Activated CD4-positive, alpha-beta T cell treated with anti-CD3 and anti-CD28 coated beads for 1 hour (primary cell): ENCODE measurements around the gene TMEM263.
"Not testable (repeated sequence)": the region's sequence is repeated elsewhere in the genome, so short reads cannot be mapped to it uniquely, and the experiment has no call there.

Experiments used
- DNase-seq: peaks from one replicate; pipeline ENCODE4 v3.0.0-alpha.2; 2020

Gene TMEM263

GRCh38 chr12:106986625-106987389 lies 31.1 kb downstream of the TMEM263 start, which contains the start of gene MTERF2:
TSS of gene MTERF2 (minus strand) at chr12:106987146. CDS start at chr12:106978714, 8,432 bp downstream.
- DNase-seq, result peak; percentile 64

- no peak for DNase-seq
These were observed 32.1 kb downstream of the TMEM263 start for GRCh38 chr12:106987846-106988245.

GRCh38 chr12:106994579-106995220 lies 39.0 kb downstream of the TMEM263 start:
- DNase-seq, result no peak

- DNase-seq, result not testable (repeated sequence)
These were observed 40.4 kb downstream of the TMEM263 start for GRCh38 chr12:106996102-106996501.

- no peak for DNase-seq
These were observed 42.2 kb downstream of the TMEM263 start for GRCh38 chr12:106997916-106998315.

GRCh38 chr12:106999446-106999845 lies 43.7 kb downstream of the TMEM263 start:
- DNase-seq, result no peak

GRCh38 chr12:107002665-107003064 lies 47.0 kb downstream of the TMEM263 start:
- DNase-seq, result not testable (repeated sequence)

GRCh38 chr12:107007411-107007810 lies 51.7 kb downstream of the TMEM263 start:
- DNase-seq, result no peak

- DNase-seq, result no peak
These were observed 55.8 kb downstream of the TMEM263 start for GRCh38 chr12:107011519-107011918.

GRCh38 chr12:107012736-107013425 lies 57.2 kb downstream of the TMEM263 start:
- no peak for DNase-seq

- DNase-seq, result no peak
These were observed 58.3 kb downstream of the TMEM263 start for GRCh38 chr12:107014055-107014454.

- DNase-seq, result no peak
These were observed 61.3 kb downstream of the TMEM263 start for GRCh38 chr12:107017042-107017441.

GRCh38 chr12:107019546-107019945 lies 63.8 kb downstream of the TMEM263 start:
- no peak for DNase-seq
